Measurements from ENCODE around the gene PALD1. TPM values are rescaled to one million over a fixed set of nuclear protein-coding genes. Genes with fewer than 3 reads are reported as not detected.

PALD1 gene
- total RNA-seq: 10 to 100 TPM in 4 of 9 donors, 1 to 10 TPM in 5; 2.1 to 16.2 (median 8.1) TPM
- 1 to 10 TPM; 2.0 to 7.6 (median 5.5) TPM for polyA plus RNA-seq
- long read RNA-seq, donor 1: 0 reads
- long read RNA-seq, donor 2: 0 reads
- long read RNA-seq, donor 3: 0 reads
- long read RNA-seq, donor 4: 0 reads
- long read RNA-seq, donor 5, full-length matches to known transcripts: 5 of 12 reads
- long read RNA-seq, donor 5, partial matches to known transcripts: 6 of 12 reads
- long read RNA-seq, donor 5, other reads (novel, unspliced or antisense): 1 of 12 reads
- long read RNA-seq, donor 6, partial matches to known transcripts: 0 of 1 reads
- long read RNA-seq, donor 6, other reads (novel, unspliced or antisense): 1 of 1 reads
- long read RNA-seq, donor 7, partial matches to known transcripts: 5 of 5 reads
- long read RNA-seq, donor 7, other reads (novel, unspliced or antisense): 0 of 5 reads
- long read RNA-seq, donor 8: 0 reads
- long read RNA-seq, donor 9: 0 reads
- long read RNA-seq, donor 10: 0 reads

DNA sequence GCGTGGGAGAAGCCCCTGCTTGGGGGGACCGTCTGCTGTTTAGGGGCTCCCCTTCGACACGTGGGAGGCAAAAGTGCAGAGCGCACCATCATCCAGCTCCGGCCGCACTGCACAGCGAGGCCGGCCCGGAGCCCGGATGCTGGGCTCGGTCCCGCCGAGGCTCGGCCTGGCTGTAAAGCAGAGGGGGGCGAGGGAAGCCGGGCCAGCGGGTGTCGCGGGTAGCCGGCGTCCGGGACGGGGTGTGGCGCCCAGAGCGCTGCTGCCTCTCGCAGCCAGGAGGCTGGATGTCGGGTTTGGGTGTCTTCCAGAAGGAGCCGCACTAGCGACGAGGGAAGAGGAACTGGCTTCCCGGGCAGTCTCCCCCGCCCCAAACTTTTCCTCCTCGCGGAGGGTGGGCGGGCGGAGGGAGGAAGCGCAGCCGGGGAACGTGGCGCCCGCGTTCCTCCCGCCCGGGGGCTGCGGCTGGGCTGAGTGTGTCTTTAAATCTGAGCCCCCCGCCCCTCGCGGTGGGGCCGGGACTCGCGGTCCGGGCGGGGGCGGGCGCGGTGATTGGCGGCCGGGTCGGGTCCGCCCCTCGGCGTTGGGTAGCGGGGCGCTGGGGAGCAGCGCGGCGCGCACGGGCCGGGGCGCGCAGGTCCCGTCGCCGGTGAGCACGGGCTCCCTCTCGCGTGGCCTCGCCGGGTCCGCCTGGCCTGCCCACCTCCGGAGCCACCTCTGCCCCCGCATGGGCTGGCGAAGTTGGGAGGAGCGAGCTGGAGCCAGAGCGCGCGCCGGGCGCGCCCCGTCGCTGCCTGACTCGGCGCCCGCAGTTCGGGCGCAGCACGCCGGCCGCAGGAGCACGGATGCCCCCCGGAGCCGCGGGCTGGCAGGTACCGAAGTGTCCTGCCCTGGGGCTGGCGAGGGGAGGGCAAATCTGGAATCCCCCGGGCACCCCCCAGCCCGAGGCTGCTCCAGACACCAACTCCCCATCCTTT lies at the start of gene PALD1:
PALD1 (plus strand) TSS at position 577 of the 974 bp plus-strand sequence. CDS start 47,185 bp downstream, outside the sequence.
- DNase-seq: peak; percentile 52 to 80 (median 64)
- H3K4me1 ChIP-seq (replicated peaks in 1 of 2): peaks cover 14 to 36% of the 10 kb centered on the region in 2 donors

DNA sequence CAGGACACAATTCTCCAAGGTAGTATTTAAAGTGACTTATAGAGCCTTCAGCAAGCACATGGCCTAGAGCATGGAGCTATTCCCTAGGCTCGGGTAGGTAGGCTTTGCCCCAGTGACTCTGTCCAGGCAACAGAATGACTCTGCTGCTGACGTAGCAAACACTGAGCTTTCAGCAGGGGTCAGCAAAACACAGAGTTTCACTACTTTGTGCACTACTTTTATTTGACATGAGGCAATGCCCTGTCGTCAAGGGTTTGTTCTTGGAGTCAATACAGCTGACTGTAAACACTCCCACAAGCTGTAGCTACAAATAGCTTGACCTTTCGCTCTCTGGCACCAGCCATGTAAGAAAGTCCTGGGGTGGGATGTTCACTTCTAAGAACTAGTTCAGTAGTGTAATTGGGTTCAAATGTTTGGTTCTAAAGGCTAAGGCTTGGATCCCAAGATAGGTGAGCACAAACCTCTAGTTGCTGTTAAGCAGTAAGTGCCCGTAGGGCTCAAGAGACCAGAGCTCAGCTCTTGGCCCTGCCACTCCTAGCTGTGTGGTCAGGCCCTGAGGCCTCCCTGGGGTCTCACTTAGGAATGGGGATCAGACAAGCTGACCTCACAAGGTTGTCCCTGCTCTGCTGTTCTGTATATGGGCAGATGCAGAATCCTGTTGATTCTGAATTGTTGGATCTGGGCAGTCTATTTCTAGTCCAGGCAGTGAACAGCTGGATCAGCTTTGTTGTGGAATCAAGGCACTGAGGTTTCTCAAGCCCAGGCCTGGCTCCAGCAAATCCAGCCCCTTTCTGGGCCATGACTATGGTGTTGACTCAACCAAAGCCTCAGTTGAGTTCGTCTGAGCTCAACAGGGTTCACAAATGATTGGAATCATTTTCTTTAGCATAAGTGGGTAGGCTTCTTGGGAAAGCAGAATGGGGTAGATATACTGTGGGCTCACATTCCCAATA lies 47.8 kb upstream of the PALD1 start:
- peaks cover 0 to 34% of the 10 kb centered on the region in 2 donors for H3K36me3 ChIP-seq (replicated peaks in 1 of 2)
- TF ChIP-seq POLR2A (IDR thresholded peaks at IDR 0.05) (no peak), CTCF (IDR thresholded peaks at IDR 0.05) (peak in 2 of 6 experiments; percentile 16 to 18)
- 43 to 47% (median 46%) methylated on average over 4 to 6 of the region's 6 CpGs for WGBS, 4 donors
- intact Hi-C loops (cut with DNase I): no loop called here
- peaks cover 8 to 18% of the 10 kb centered on the region in 2 donors for H3K4me1 ChIP-seq (replicated peaks in 1 of 2)
- no peaks in the 10 kb centered on the region for H3K27me3 ChIP-seq
- peak; percentile 31 to 86 (median 70) for DNase-seq
- H3K9me3 ChIP-seq (replicated peaks in 1 of 3): no peaks in the 10 kb centered on the region
- peak overlapping the region in 2 of 5 donors; percentile 62 to 67 for H3K27ac ChIP-seq
- H3K4me3 ChIP-seq: no peak overlapping the region

More for the DNA sequence above, at the start of gene PALD1:
- intact Hi-C loops (cut with DNase I): loop anchor here in 1 of 2 donors (10.0 kb wide), 1 partner anchor 276 kb away; no protein-coding TSS in a partner anchor
- H3K27ac ChIP-seq: peak within 1 kb of the TSS in 4 of 5 donors; percentile 34 to 85 (median 42)
- TF ChIP-seq POLR2A (IDR thresholded peaks at IDR 0.05): no peak
- TF ChIP-seq CTCF (IDR thresholded peaks at IDR 0.05): peak in 5 of 6 experiments; percentile 16 to 47 (median 25)
- no peaks in the 10 kb centered on the region for H3K36me3 ChIP-seq (replicated peaks in 1 of 2)
- no peaks in the 10 kb centered on the region for H3K9me3 ChIP-seq (replicated peaks in 1 of 3)
- WGBS, 4 donors: 0 to 3% (median 1%) methylated on average over 2 to 109 of the region's 110 CpGs
- peak within 1 kb of the TSS in 2 of 4 donors; percentile 8 to 75 for H3K4me3 ChIP-seq
- H3K27me3 ChIP-seq: no peaks in the 10 kb centered on the region

DNA sequence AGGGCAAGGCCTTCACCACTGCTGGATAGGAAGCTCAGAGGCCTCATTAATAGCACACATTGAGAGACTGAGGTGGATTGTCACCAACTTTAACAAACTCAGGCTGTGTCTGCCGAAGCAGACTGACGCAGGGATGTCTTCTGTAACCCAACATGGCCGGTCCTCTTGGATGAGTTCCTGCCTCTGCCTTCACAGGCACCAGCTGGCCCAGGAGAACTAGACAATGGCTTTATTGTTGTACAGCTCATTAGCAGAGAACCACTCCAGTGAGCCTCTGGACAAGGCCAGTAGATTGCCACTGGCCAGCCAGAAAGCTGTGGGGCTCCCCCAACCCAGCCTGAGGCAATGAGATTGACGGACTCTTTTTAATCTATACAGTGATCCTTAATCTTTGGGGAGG lies 46.5 kb upstream of the PALD1 start:
- no peak for DNase-seq

More for the DNA sequence above, 46.5 kb upstream of the PALD1 start:
- no peak overlapping the region for H3K27ac ChIP-seq
- TF ChIP-seq CTCF (IDR thresholded peaks at IDR 0.05) (no peak), POLR2A (IDR thresholded peaks at IDR 0.05) (no peak)
- peaks cover 0 to 23% of the 10 kb centered on the region in 2 donors for H3K36me3 ChIP-seq (replicated peaks in 1 of 2)
- H3K4me1 ChIP-seq (replicated peaks in 1 of 2): peaks cover 8 to 18% of the 10 kb centered on the region in 2 donors
- no peaks in the 10 kb centered on the region for H3K9me3 ChIP-seq (replicated peaks in 1 of 3)
- intact Hi-C loops (cut with DNase I): no loop called here
- WGBS, 4 donors: 70 to 89% (median 87%) methylated on average over 3 to 4 of the region's 4 CpGs
- no peak overlapping the region for H3K4me3 ChIP-seq
- H3K27me3 ChIP-seq: no peaks in the 10 kb centered on the region

All from adrenal gland (tissue), 19 donors.